Anterior cingulate cortex (tissue), 58 donors: ENCODE data around the gene NUDT6.

Source experiments
- DNase-seq, 58 donors: peaks; one replicate each; lab custom pipeline; 2025; lab: John Stamatoyannopoulos, UW

The NUDT6 gene

DNA sequence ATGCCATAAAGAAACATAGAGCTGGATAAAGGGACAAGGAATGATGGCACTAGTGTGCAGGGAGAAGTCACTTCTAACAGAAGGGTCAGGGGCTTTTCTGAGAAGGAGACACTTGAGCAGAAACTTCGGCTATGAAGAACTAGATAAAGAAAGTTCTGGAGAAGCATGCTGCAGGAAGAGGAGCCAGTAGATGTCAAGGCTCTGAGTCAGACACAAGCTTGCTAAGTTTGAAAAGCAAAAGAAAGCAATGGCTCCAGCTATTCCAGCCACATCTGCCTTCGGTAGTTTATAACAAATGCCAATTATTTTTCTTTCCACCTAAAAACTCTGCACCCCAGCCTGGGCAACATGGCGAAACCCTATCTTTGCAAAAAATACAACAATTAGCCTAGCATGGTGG lies 7.5 kb downstream of the NUDT6 start:
- no peak for DNase-seq

DNA sequence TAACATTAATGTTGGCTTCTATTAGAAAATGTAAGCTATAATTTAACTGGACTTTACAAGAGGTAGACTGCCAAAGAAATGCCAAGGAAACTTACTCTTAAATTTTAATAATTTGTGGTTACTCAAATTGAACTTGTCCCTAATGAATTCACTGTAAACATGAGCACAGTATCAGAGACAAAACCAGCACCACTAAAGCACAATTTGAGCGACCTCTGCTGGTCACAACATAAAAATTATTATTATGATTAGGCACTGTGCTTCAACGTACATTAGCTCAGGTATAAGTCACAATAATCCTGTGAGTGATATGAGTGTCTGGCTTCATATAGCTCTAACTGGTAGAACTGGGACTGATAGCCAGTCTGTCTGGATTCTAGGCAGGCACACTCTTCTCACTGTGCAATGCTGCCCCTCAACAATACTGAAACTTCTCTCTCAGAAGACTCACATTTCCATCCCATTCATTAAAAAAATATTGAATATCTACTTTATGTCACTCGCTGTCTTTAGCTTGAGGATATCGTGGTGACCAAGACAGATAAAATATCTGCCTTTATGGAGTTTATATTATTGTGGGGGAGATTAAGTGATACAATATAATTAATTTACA lies 8.0 kb downstream of the NUDT6 start:
- peak in 2 of 58 donors; percentile 4 to 7 for DNase-seq

DNA sequence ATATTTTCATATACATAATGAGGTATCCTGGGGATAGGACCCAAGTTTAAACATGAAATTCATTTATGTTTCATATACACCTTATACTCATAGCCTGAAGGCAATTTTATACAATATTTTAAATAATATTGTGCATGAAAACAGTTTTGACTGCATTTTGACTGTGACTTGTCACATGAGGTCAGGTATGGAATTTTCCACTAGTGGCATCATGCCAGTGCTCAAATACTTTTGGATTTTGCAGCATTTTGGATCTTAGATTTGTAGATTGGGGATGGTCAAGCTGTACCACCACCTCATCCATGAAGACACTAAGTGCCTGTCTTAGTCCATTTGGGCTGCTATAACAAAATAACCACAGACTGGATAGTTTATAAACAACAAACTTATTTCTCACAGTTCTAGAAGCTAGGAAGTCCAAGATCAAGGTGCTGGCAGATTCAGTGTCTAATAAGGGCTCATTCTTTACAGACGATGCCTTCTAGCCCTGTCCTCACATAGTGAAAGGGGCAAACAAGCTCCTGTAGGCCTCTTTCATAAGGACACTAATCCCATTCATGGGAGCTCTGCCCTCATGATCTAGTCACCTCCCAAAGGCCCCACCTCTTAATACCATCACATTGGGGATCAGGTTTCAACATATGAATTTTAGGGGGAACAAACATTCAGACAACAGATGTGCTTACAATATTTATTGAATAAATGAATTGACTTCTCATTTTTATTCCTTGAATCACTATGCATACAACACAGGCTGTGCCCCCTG lies 9.4 kb downstream of the NUDT6 start:
- DNase-seq: no peak

GRCh38 chr4:122911588-122911987 lies 10.8 kb downstream of the NUDT6 start:
- DNase-seq: no peak

- no peak for DNase-seq
Measured at GRCh38 chr4:122909683-122910082, 12.7 kb downstream of the NUDT6 start.

- no peak for DNase-seq
Measured at GRCh38 chr4:122908223-122908622, 14.2 kb downstream of the NUDT6 start.

DNA sequence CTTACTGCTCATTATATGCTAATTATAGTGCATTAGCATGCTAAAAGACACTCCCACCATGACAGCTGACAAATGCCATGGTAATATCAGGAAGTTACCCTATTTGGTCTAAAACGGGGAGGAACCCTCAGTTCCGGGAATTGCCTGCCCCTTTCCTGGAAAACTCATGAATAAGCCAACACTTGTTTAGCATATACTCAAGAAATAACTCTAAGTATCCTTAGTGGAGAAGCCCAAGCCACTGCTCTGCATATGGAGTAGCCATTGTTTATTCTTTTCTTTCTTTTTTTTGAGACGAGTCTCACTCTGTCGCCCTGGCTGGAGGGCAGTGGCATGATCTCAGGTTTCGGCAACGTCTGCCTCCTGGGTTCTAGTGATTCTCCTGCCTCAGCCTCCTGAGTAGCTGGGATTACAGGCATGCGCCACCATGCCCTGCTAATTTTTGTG lies 15.5 kb downstream of the NUDT6 start:
- DNase-seq: no peak

GRCh38 chr4:122903766-122904288 lies 18.6 kb downstream of the NUDT6 start:
- DNase-seq: no peak

DNA sequence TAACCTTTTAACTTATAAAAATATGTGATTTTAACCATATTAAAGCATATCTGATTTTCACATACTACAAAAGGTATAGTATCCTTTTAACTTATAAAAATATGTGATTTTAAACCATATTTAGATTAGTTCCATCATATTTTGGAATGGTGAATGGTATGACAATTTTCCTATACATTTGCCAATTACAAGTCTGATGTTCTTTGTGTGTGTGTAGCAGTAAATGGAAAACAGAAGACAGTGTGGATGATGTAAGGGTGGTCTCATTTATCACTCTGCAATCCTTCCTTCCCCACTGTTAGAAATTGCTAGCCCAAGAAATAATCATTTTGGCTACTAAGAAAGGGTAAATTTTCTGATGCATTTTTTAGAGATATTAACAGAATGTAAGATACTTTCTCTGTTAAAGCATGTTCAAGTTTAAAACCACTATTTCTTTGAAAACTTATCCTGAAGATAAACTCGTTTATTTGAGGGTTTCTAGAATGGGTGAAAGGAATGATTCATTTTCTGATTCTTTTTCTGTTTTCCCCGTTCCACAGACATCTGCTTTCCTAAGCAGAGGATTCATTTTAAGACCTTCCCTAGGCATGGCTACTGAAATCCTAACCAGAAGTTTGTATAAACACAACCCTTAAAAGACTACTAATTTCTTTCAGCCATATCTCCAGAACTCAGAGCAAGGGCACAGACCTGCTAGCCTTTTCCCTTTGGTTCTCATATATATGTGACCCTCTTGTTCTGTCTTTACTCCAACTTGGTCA lies 21.0 kb downstream of the NUDT6 start:
- no peak for DNase-seq

DNA sequence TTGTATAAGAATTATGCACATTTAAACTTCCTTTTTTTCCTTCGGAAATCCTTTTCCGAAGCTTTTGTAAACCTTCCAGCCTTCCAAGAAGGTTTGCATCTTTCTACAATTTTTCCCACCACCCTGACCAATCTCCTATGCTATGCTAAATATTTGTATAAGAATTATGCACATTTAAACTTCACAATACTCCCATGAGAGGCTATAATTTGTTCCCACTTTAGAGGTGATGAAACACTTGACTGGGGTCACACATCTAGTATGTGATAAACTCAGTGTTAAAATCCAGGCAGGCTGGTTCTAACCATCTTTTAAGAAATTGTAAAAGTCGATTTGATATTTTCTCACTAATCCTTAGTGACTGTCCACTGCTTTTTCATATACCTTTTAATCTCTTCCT lies 22.1 kb downstream of the NUDT6 start:
- DNase-seq: no peak

DNA sequence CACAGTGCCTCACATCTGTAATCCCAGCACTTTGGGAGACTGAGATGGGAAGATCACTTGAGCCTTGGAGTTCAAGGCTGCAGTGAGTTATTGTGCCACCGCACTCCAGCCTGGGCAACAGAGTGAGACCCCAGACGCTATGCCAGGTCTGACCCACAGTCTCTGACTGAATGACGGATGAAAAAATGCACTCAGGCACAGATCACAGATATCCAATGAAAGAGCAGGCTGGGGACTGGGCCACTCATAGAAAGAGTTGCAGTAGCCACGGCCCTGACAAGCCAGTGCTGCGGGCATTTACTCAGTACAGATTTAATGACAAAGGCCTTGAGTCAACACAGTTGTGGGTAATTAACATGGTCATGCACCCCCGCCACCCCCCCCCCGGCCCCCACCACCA lies 22.7 kb downstream of the NUDT6 start:
- DNase-seq: no peak

- DNase-seq: peak in 3 of 58 donors; percentile 5 to 32 (median 6)
Measured at GRCh38 chr4:122898370-122899150, 23.8 kb downstream of the NUDT6 start.

GRCh38 chr4:122896270-122896669 lies 26.1 kb downstream of the NUDT6 start:
- DNase-seq: no peak

GRCh38 chr4:122895336-122895995 lies 26.9 kb downstream of the NUDT6 start:
- no peak for DNase-seq

DNA sequence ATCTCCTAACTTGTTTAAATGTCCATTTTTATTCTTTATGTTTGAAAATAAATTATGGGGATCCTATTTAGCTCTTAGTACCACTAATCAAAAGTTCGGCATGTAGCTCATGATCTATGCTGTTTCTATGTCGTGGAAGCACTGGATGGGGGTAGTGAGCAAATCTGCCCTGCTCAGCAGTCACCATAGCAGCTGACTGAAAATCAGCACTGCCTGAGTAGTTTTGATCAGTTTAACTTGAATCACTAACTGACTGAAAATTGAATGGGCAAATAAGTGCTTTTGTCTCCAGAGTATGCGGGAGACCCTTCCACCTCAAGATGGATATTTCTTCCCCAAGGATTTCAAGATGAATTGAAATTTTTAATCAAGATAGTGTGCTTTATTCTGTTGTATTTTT lies 27.6 kb downstream of the NUDT6 start:
- peak in 1 of 58 donors; percentile 3 for DNase-seq

DNA sequence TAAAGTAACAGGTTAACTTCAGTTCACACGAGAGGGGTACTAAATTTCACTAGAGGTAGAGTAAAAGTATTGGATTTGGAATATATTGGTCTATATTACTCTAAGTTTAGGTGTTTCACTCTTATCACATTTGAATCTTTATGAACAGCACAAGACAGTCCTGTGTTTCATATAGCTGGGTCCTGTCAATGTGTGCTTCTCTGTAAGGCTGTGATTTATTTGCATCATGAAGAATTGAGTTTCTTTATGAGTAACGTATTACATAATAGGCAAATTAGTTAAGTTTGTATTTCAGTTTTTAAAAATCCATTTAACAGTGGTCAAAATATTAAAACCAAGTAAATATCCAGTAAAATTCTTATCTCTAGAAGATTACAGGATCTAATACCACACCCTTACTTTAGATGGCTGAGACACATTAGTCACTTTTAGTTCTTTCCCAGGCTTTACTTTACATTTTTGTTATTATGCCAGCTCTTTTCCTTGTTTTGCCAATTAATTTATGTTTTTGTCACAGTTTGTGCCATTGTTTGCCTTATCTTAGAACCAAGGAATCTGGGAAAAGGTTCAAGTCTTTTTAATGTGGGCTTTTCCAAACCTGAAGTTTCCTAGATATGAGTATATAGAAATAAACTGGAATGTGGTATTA lies 32.1 kb downstream of the NUDT6 start:
- DNase-seq: no peak

DNA sequence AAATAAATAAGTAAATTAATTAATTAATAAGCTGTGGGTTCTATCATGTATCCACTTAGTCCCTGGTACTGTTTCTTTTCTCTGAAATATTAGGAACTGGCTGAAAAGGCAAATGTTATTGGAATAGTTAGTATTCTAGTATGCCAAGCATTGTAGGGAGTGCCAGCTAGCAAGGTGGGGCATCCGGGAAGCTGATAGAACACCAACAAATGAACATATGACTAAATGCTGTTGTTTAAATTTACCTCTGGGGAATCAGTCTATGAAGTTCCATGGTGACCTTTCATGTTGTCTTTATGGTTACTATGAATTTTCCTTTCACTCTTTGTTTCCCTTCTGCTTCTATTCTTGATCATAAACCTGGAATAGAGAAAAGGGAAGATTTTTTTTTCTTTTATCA lies 32.7 kb downstream of the NUDT6 start:
- DNase-seq: no peak

- no peak for DNase-seq
Measured at GRCh38 chr4:122884499-122884898, 37.9 kb downstream of the NUDT6 start.
